Gastroesophageal sphincter (tissue), 3 donors: Measurements from ENCODE around the gene LGALSL.

Source experiments
- EP300 ChIP-seq: sonication (generic); formaldehyde crosslinking; IDR thresholded peaks from one replicate; pipeline ENCODE4 v1.6.1; 2017; ENCODE audit warnings: antibody characterized with exemption, mild to moderate bottlenecking
- POLR2A ChIP-seq, 2 donors: fragments of 450-650 bp; IDR thresholded peaks; one replicate each; pipeline ENCODE4 v1.6.1; 2017; ENCODE audit warnings: antibody characterized with exemption in 2 of 2, mild to moderate bottlenecking in 2 of 2, moderate library complexity in 1 of 2
- TF ChIP-seq, protein P1 (sequence below), 4 experiments: fragments of 200-600 bp in 2 of 4; fragments of 450-650 bp in 2 of 4; sonication (generic) in 1 of 4; IDR thresholded peaks; one replicate each; pipeline ENCODE4 v1.5.1; 2017 to 2019; ENCODE audit warnings: antibody characterized with exemption in 4 of 4, mild to moderate bottlenecking in 2 of 4, moderate library complexity in 2 of 4

DNA sequence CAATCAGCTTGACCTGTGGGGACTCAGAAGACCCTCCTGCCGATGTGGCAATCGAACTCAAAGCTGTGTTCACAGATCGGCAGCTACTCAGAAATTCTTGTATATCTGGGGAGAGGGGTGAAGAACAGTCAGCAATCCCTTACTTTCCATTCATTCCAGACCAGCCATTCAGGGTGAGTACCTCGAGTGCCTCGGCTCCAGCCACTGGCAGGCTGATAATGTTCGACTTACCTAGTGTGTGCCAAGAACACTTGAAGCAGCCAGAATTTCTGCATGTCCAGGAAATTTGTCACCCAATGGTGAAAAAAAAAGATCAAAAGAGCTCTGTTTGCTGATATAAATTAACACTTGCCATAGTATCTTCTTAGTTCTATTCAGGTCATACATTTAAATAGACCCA is 2.3 kb downstream of the LGALSL start:
- TF ChIP-seq, protein P1, sequence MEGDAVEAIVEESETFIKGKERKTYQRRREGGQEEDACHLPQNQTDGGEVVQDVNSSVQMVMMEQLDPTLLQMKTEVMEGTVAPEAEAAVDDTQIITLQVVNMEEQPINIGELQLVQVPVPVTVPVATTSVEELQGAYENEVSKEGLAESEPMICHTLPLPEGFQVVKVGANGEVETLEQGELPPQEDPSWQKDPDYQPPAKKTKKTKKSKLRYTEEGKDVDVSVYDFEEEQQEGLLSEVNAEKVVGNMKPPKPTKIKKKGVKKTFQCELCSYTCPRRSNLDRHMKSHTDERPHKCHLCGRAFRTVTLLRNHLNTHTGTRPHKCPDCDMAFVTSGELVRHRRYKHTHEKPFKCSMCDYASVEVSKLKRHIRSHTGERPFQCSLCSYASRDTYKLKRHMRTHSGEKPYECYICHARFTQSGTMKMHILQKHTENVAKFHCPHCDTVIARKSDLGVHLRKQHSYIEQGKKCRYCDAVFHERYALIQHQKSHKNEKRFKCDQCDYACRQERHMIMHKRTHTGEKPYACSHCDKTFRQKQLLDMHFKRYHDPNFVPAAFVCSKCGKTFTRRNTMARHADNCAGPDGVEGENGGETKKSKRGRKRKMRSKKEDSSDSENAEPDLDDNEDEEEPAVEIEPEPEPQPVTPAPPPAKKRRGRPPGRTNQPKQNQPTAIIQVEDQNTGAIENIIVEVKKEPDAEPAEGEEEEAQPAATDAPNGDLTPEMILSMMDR (IDR thresholded peaks at IDR 0.05), result no peak
- TF ChIP-seq EP300, result no peak
- TF ChIP-seq POLR2A (IDR thresholded peaks at IDR 0.05), result no peak
